GM23338 (cell line): ENCODE data around the gene CHMP3. TPM values are rescaled to one million over a fixed set of nuclear protein-coding genes. Genes with fewer than 3 reads are reported as not detected.

Experiments used
- ATAC-seq: fragments of 200-7000 bp; cut with Tn5 transposase; 3 replicates; pipeline ENCODE4 v1.9.1; 2020
- DNase-seq: peaks from one replicate; pipeline ENCODE4 v3.0.0-alpha.2; 2015; ENCODE audit warnings: low spot score
- H2AFZ ChIP-seq: fragments of 200-600 bp; sonication (generic); 2 replicates; pipeline ENCODE4 v1.8.0; 2016; ENCODE audit warnings: antibody characterized with exemption, mild to moderate bottlenecking, moderate library complexity
- H3F3A ChIP-seq: fragments of 200-600 bp; sonication (generic); replicated peaks from 2 replicates; pipeline ENCODE4 v1.8.0; 2017; ENCODE audit warnings: antibody characterized with exemption, mixed run types, low read depth
- H3K27ac ChIP-seq: fragments of 200-600 bp; sonication (generic); 2 replicates; pipeline ENCODE4 v1.6.1; 2016; ENCODE audit warnings: low read depth
- H3K27me3 ChIP-seq: fragments of 200-600 bp; sonication (generic); 2 replicates; pipeline ENCODE4 v1.8.0; 2016; ENCODE audit warnings: mild to moderate bottlenecking, mixed run types, moderate library complexity; ENCODE audit not compliant: insufficient read depth
- H3K36me3 ChIP-seq: fragments of 200-600 bp; sonication (generic); 2 replicates; pipeline ENCODE4 v1.8.0; 2016; ENCODE audit warnings: mild to moderate bottlenecking; ENCODE audit not compliant: insufficient read depth
- H3K4me1 ChIP-seq: fragments of 200-600 bp; sonication (generic); 2 replicates; pipeline ENCODE4 v1.8.0; 2016; ENCODE audit warnings: mild to moderate bottlenecking, moderate library complexity; ENCODE audit not compliant: insufficient read depth
- H3K4me2 ChIP-seq: fragments of 200-600 bp; sonication (generic); 2 replicates; pipeline ENCODE4 v1.7.1; 2017; ENCODE audit warnings: mixed run types
- H3K4me3 ChIP-seq: fragments of 200-600 bp; sonication (generic); 2 replicates; pipeline ENCODE4 v1.6.1; 2016; ENCODE audit warnings: mixed run types
- H3K79me2 ChIP-seq: fragments of 200-600 bp; sonication (generic); replicated peaks from 2 replicates; pipeline ENCODE4 v1.8.0; 2017; ENCODE audit warnings: mild to moderate bottlenecking; ENCODE audit not compliant: insufficient read depth
- H3K9me2 ChIP-seq: fragments of 200-600 bp; sonication (generic); 2 replicates; pipeline ENCODE4 v1.8.0; 2017; ENCODE audit not compliant: insufficient read depth
- H4K20me1 ChIP-seq: fragments of 200-600 bp; sonication (generic); replicated peaks from 2 replicates; pipeline ENCODE4 v1.8.0; 2017; ENCODE audit warnings: mild to moderate bottlenecking; ENCODE audit not compliant: insufficient read depth
- H3K27ac Mint-ChIP-seq: 2 replicates; pipeline ENCODE4 v1.8.0; 2020; ENCODE audit warnings: inconsistent platforms, mild to moderate bottlenecking, moderate library complexity, mixed read lengths
- H3K27me3 Mint-ChIP-seq: 3 replicates; pipeline ENCODE4 v1.8.0; 2022; ENCODE audit warnings: low read depth, mild to moderate bottlenecking, moderate library complexity, mixed read lengths, inconsistent platforms; ENCODE audit not compliant: insufficient read depth, poor library complexity
- H3K36me3 Mint-ChIP-seq: 3 replicates; pipeline ENCODE4 v1.8.0; 2021; ENCODE audit warnings: low read depth, mild to moderate bottlenecking, inconsistent platforms, moderate library complexity, mixed read lengths
- H3K4me1 Mint-ChIP-seq: 3 replicates; pipeline ENCODE4 v1.8.0; 2020; ENCODE audit warnings: mild to moderate bottlenecking, inconsistent platforms, mixed read lengths
- H3K4me3 Mint-ChIP-seq: 3 replicates; pipeline ENCODE4 v1.8.0; 2021; ENCODE audit warnings: moderate library complexity, mild to moderate bottlenecking, inconsistent platforms, mixed read lengths
- H3K9me3 Mint-ChIP-seq: 3 replicates; pipeline ENCODE4 v1.8.0; 2020; ENCODE audit warnings: moderate library complexity, mild to moderate bottlenecking, inconsistent platforms, mixed read lengths
- CREB1 ChIP-seq: fragments of 250-450 bp; sonication (Bioruptor Pico); IDR thresholded peaks from 2 replicates; pipeline ENCODE4 v1.5.0; 2020; ENCODE audit warnings: low read depth, mild to moderate bottlenecking, moderate library complexity
- CTCF ChIP-seq, 2 experiments: fragments of 200-600 bp in 1 of 2; sonication (generic) in 1 of 2; conservative IDR thresholded peaks; 2 replicates each; pipeline versions ENCODE4 v1.5.1 to v1.6.1; 2016 to 2017; ENCODE audit warnings: antibody characterized with exemption in 2 of 2, low read depth in 2 of 2, mild to moderate bottlenecking in 2 of 2, moderate library complexity in 1 of 2
- EZH2 ChIP-seq: fragments of 200-600 bp; sonication (generic); IDR thresholded peaks from one replicate; pipeline ENCODE4 v1.8.0; 2017; ENCODE audit warnings: antibody characterized with exemption, mild to moderate bottlenecking, low read depth; ENCODE audit not compliant: unreplicated experiment
- NANOG ChIP-seq: IDR thresholded peaks from 2 replicates; pipeline ENCODE4 v1.6.1; 2016; ENCODE audit warnings: antibody characterized with exemption, borderline replicate concordance
- REST ChIP-seq: IDR thresholded peaks from one replicate; pipeline ENCODE4 v1.6.1; 2018; ENCODE audit warnings: antibody characterized with exemption; ENCODE audit not compliant: unreplicated experiment
- STAT1 ChIP-seq: IDR thresholded peaks from one replicate; pipeline ENCODE4 v1.6.1; 2016; ENCODE audit warnings: antibody characterized with exemption; ENCODE audit not compliant: unreplicated experiment
- ZNF114 ChIP-seq: fragments of 250-450 bp; sonication (Bioruptor Pico); IDR thresholded peaks from 2 replicates; pipeline ENCODE4 v1.5.0; 2020; ENCODE audit warnings: mild to moderate bottlenecking, moderate library complexity
- ZNF331 ChIP-seq: fragments of 250-450 bp; sonication (Bioruptor Pico); IDR thresholded peaks from 2 replicates; pipeline ENCODE4 v1.5.0; 2020; ENCODE audit warnings: low read depth, mild to moderate bottlenecking, moderate library complexity
- ZNF462 ChIP-seq: fragments of 250-450 bp; sonication (Bioruptor Pico); IDR thresholded peaks from 2 replicates; pipeline ENCODE4 v1.5.0; 2020; ENCODE audit warnings: mild to moderate bottlenecking, moderate library complexity
- polyA plus RNA-seq: library from polyadenylated mRNA; unstranded; fragments of >200 nt; fragmentation: Nextera tagmentation; extraction: Ambion mirVana; gene quantifications from 2 replicates; pipeline ENCODE4 v1.2.1, GENCODE V29; 2016
- total RNA-seq: library from RNA; depleted of rRNA; stranded (reverse); fragments of >200 nt; shearing (Covaris generic); gene quantifications from 2 replicates; pipeline ENCODE4 v1.2.3, GENCODE V29; 2014

CHMP3 gene
- total and polyA plus RNA-seq, 2 experiments from 2014 or later, result 15.5 to 15.6 TPM

GRCh38 chr2:86596118-86596517, 32.9 kb upstream of the CHMP3 start:
- Mint-ChIP-seq H3K27ac (no peak overlapping the region), H3K27me3 (no peaks in the 10 kb centered on the region), H3K4me3 (no peak overlapping the region), H3K9me3 (no peaks in the 10 kb centered on the region), H3K4me1 (peaks cover 4% of the 10 kb centered on the region; the same call in 2 of the 3 replicates), H3K36me3 (no peaks in the 10 kb centered on the region)
- H3K4me3 ChIP-seq, result no peak overlapping the region
- H2AFZ ChIP-seq, result no peak overlapping the region
- no peaks in the 10 kb centered on the region for H3F3A ChIP-seq
- H3K27me3 ChIP-seq, result no peaks in the 10 kb centered on the region
- TF ChIP-seq ZNF331 (CRISPR knock-in tag) (no peak), REST (no peak), CTCF (conservative IDR thresholded peaks at IDR 0.05; ENCODE audit: low read depth in 2 of 2) (no peak), STAT1 (no peak), CREB1 (CRISPR knock-in tag) (no peak), EZH2 (no peak), ZNF462 (CRISPR knock-in tag) (no peak), ZNF114 (CRISPR knock-in tag) (no peak), NANOG (no peak)
- no peaks in the 10 kb centered on the region for H3K79me2 ChIP-seq
- H3K36me3 ChIP-seq, result no peaks in the 10 kb centered on the region
- DNase-seq (no peak), ATAC-seq (no peak)
- H3K27ac ChIP-seq, result no peak overlapping the region
- H3K4me1 ChIP-seq, result no peaks in the 10 kb centered on the region
- H3K4me2 ChIP-seq, result no peak overlapping the region
- no peaks in the 10 kb centered on the region for H3K9me2 ChIP-seq
- no peaks in the 10 kb centered on the region for H4K20me1 ChIP-seq
